ENCODE data around the gene THSD4. TPM values are rescaled to one million over a fixed set of nuclear protein-coding genes. Genes with fewer than 3 reads are reported as not detected.

The THSD4 gene
- total RNA-seq, 3 donors from 2014 or later, result 18.3 to 46.2 (median 27.1) TPM

DNA sequence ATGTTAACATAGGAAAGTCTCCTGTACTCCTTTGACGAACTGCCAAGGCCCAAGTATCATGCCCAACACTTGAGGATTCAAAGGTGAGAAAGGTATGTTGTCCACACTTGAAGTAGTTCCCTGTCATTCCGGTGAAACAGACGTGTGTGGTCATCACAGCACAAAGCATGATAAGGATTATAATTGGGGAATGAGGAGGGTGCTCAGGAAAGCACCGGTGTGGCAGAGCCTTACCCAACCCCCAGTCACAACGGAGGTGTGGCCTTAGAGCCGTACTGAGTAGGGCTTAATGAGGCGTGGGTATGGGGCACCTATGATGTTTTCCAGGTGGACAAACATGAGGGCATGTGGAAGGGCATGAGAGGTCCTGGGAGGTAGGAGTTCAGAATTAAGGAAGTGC lies 492.1 kb downstream of the THSD4 start:
- Histone ChIP-seq H3K4me1 (ENCODE audit: low read depth) (no peaks in the 10 kb centered on the region), H3K4me3 (no peak overlapping the region), H3K9me3 (no peaks in the 10 kb centered on the region), H3K36me3 (ENCODE audit: low read depth) (no peaks in the 10 kb centered on the region)
- ATAC-seq (no peak), DNase-seq (no peak)
- TF ChIP-seq, protein P1, sequence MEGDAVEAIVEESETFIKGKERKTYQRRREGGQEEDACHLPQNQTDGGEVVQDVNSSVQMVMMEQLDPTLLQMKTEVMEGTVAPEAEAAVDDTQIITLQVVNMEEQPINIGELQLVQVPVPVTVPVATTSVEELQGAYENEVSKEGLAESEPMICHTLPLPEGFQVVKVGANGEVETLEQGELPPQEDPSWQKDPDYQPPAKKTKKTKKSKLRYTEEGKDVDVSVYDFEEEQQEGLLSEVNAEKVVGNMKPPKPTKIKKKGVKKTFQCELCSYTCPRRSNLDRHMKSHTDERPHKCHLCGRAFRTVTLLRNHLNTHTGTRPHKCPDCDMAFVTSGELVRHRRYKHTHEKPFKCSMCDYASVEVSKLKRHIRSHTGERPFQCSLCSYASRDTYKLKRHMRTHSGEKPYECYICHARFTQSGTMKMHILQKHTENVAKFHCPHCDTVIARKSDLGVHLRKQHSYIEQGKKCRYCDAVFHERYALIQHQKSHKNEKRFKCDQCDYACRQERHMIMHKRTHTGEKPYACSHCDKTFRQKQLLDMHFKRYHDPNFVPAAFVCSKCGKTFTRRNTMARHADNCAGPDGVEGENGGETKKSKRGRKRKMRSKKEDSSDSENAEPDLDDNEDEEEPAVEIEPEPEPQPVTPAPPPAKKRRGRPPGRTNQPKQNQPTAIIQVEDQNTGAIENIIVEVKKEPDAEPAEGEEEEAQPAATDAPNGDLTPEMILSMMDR (IDR thresholded peaks at IDR 0.05), result no peak
- intact Hi-C loops (cut with DNase I, micrococcal nuclease), result no loop called here

DNA sequence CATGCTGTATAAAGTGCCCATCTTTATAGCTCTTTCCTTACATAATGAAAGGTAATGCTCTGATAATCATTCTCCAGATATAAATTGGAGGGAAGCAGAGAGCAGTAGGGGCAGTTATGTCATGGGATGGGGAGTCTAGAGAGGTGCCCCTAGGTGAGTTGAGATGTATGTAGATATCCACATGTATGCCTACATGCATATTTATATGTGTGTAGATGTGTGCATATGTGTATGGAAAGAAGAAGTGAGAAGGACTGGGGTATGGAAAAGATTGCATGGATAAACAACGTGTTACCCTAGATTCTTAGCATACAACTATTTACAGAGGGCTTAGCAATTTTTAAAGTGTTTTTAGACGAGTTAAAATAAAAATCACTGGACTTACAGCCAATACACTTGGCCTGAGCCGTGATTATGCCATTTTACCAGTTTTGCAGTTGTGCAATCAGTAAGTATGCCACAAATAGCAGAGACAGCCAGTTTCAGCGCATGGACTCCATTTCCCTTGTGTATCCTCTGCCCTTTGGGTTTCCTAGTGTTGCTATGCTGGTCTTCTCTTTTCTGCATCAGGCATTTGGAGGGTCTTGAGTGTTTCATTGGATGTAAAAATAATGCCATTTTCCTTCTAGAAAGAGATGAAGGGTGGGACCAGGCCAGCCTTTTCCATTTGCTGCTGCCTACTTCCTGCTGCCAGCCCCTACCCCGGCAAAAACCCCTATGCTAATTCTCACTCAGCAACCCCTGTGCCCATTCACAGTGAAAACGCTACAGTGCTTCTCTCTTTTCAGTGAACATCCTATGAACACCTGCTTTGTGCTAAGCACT lies 495.7 kb downstream of the THSD4 start:
- Histone ChIP-seq H3K36me3 (ENCODE audit: low read depth) (no peaks in the 10 kb centered on the region), H3K4me1 (ENCODE audit: low read depth) (no peaks in the 10 kb centered on the region), H3K9me3 (no peaks in the 10 kb centered on the region), H3K4me3 (no peak overlapping the region)
- intact Hi-C loops (cut with DNase I, micrococcal nuclease), result no loop called here
- no peak for DNase-seq
- TF ChIP-seq, protein P1 (IDR thresholded peaks at IDR 0.05), result no peak
- no peak for ATAC-seq

DNA sequence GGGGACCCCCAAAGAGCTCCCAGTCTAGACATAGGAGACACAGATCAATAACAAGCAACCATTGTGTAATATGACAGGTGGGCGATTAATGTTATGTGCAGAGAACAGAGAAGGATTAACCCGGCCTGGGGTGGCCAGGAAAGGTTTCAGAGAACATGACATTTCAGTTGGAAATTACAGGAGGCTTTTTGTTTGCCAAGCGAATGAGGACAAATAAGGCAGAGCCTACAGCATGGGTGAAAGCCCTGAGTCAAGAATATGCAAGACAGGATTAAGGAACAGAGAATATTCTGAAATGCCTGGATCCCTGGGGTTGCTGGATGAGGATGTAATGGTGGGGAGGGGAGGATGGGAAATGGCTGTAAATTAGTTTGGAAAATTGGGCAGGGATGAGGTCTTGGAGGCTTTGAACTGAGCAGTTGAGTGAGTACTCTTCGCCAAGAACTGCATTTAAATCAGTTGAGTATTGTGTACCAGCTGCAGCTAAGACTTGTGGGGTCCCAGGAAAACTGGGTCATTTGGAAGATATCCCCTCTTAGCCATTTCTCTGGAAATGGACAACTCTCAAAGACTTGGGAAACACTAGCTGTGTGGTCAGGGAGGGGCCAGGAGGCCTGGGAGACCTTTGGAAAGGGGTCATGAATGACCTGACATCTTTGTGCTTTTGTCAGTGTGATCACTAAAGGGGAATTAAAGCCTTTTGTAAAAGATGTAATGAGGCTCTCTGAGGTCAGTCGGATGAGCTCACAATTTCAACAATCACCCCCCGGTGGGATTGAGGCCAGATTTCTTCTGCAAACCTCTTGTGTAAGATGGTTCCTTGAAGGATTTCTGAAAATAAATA lies 496.5 kb downstream of the THSD4 start:
- H3K4me3 ChIP-seq, result no peak overlapping the region
- TF ChIP-seq, protein P1 (IDR thresholded peaks at IDR 0.05), result no peak
- intact Hi-C loops (cut with DNase I, micrococcal nuclease), result no loop called here
- ATAC-seq (no peak), DNase-seq (peak in 1 of 3 donors; percentile 16)
- H3K36me3 ChIP-seq (ENCODE audit: low read depth), result no peaks in the 10 kb centered on the region
- no peaks in the 10 kb centered on the region for H3K4me1 ChIP-seq (ENCODE audit: low read depth)
- no peaks in the 10 kb centered on the region for H3K9me3 ChIP-seq

DNA sequence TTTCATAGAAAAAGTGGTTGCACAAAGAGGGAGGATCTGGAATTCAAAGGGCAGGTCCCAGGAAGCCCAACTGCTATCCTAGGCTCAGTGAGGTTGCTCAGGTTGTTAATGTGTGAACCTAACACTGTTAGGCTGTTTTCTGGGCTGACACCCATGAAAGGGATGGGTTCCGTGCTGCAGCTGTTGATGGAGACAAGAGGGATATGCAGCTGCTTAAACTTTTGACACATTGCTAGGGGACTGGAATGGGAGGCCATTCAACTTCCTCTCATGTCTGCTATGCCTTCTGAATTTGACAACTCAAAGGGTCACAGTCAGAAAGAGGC lies 497.1 kb downstream of the THSD4 start:
- H3K4me3 ChIP-seq, result no peak overlapping the region
- intact Hi-C loops (cut with DNase I, micrococcal nuclease), result no loop called here
- DNase-seq, result no peak

DNA sequence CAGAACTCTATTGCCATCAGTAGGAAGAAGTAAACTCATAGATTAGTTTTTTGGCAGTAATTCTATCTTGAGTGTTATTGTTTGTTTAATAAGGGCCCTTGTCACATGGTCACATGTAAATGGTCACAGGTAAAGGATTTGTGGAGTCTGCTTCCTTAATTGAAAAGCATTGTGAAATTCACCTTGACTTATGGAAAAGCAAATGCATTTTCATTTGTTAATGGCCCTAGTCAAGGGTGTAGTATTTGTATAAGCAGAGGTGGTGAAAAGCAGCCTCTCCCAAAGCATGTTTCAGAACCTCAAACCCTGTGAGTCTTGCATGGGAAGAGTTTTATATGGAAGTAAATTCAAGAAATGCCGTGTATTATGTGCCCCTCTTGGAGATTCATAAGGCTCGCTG lies 497.6 kb downstream of the THSD4 start:
- intact Hi-C loops (cut with DNase I, micrococcal nuclease), result no loop called here
- Histone ChIP-seq H3K4me3 (no peak overlapping the region), H3K4me1 (ENCODE audit: low read depth) (no peaks in the 10 kb centered on the region), H3K36me3 (ENCODE audit: low read depth) (no peaks in the 10 kb centered on the region), H3K9me3 (no peaks in the 10 kb centered on the region)
- no peak for ATAC-seq
- TF ChIP-seq, protein P1 (IDR thresholded peaks at IDR 0.05), result no peak
- no peak for DNase-seq

More for the DNA sequence above, 497.1 kb downstream of the THSD4 start:
- TF ChIP-seq, protein P1 (IDR thresholded peaks at IDR 0.05), result no peak
- H3K36me3 ChIP-seq (ENCODE audit: low read depth), result no peaks in the 10 kb centered on the region
- no peaks in the 10 kb centered on the region for H3K4me1 ChIP-seq (ENCODE audit: low read depth)
- H3K9me3 ChIP-seq, result no peaks in the 10 kb centered on the region
- ATAC-seq, result no peak

Data from mucosa of descending colon (tissue), 3 donors.